ENCODE results near the gene KCNIP3. TPM values are rescaled to one million over a fixed set of nuclear protein-coding genes. Genes with fewer than 3 reads are reported as not detected.

The KCNIP3 gene
- total RNA-seq, 1 donor from 2014 or later: not detected

GRCh38 chr2:95347681-95348608 lies 50.8 kb downstream of the KCNIP3 start:
- Mint-ChIP-seq H3K4me3 (peak overlapping the region; percentile 26), H3K36me3 (ENCODE audit: low read depth) (no peaks in the 10 kb centered on the region), H3K27ac (no peak overlapping the region), H3K27me3 (ENCODE audit: insufficient read depth) (peaks cover 30% of the 10 kb centered on the region), H3K9me3 (no peaks in the 10 kb centered on the region), H3K4me1 (ENCODE audit: low read depth) (no peaks in the 10 kb centered on the region)
- intact Hi-C loops (cut with micrococcal nuclease): no loop called here
- no peak for DNase-seq (ENCODE audit: low spot score)

GRCh38 chr2:95348609-95349567 lies 51.7 kb downstream of the KCNIP3 start:
- Mint-ChIP-seq H3K9me3 (no peaks in the 10 kb centered on the region), H3K27ac (no peak overlapping the region), H3K27me3 (ENCODE audit: insufficient read depth) (peaks cover 30% of the 10 kb centered on the region), H3K36me3 (ENCODE audit: low read depth) (no peaks in the 10 kb centered on the region), H3K4me3 (no peak overlapping the region), H3K4me1 (ENCODE audit: low read depth) (no peaks in the 10 kb centered on the region)
- DNase-seq (ENCODE audit: low spot score): no peak
- intact Hi-C loops (cut with micrococcal nuclease): no loop called here

GRCh38 chr2:95349568-95350322 lies 52.6 kb downstream of the KCNIP3 start:
- Mint-ChIP-seq H3K36me3 (ENCODE audit: low read depth) (no peaks in the 10 kb centered on the region), H3K4me1 (ENCODE audit: low read depth) (no peaks in the 10 kb centered on the region), H3K9me3 (no peaks in the 10 kb centered on the region), H3K27me3 (ENCODE audit: insufficient read depth) (peaks cover 27% of the 10 kb centered on the region), H3K27ac (no peak overlapping the region), H3K4me3 (no peak overlapping the region)
- no peak for DNase-seq (ENCODE audit: low spot score)
- intact Hi-C loops (cut with micrococcal nuclease): no loop called here

DNA sequence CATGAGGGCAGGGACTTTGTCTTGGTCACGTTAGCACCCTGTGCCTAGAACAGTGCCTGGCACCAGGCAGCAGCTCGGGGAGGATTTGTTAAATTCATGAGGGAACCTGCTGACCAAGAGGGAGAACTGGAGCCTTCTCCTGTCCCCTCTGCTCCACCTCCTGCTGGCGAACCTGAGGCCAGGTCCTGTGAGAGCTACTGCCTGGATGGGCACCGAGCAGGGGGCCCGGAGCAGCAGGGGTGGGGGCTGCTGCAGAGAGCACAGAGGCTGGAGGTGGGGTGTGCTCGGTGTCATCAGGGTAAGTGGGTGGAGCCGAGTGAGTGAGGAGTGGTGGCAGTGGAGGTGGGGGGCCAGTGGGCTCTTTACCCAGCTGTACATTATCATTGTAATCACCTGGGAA lies 53.2 kb downstream of the KCNIP3 start:
- Mint-ChIP-seq H3K9me3 (no peaks in the 10 kb centered on the region), H3K36me3 (ENCODE audit: low read depth) (no peaks in the 10 kb centered on the region), H3K27me3 (ENCODE audit: insufficient read depth) (peaks cover 22% of the 10 kb centered on the region), H3K4me1 (ENCODE audit: low read depth) (no peaks in the 10 kb centered on the region), H3K4me3 (no peak overlapping the region), H3K27ac (no peak overlapping the region)
- intact Hi-C loops (cut with micrococcal nuclease): no loop called here
- DNase-seq (ENCODE audit: low spot score): no peak

GRCh38 chr2:95350774-95351597 lies 53.8 kb downstream of the KCNIP3 start:
- intact Hi-C loops (cut with micrococcal nuclease): no loop called here
- DNase-seq (ENCODE audit: low spot score): no peak
- H3K36me3 Mint-ChIP-seq (ENCODE audit: low read depth): no peaks in the 10 kb centered on the region
- H3K4me3 Mint-ChIP-seq: no peak overlapping the region
- peaks cover 17% of the 10 kb centered on the region for H3K27me3 Mint-ChIP-seq (ENCODE audit: insufficient read depth)
- H3K4me1 Mint-ChIP-seq (ENCODE audit: low read depth): no peaks in the 10 kb centered on the region
- no peaks in the 10 kb centered on the region for H3K9me3 Mint-ChIP-seq
- no peak overlapping the region for H3K27ac Mint-ChIP-seq

DNA sequence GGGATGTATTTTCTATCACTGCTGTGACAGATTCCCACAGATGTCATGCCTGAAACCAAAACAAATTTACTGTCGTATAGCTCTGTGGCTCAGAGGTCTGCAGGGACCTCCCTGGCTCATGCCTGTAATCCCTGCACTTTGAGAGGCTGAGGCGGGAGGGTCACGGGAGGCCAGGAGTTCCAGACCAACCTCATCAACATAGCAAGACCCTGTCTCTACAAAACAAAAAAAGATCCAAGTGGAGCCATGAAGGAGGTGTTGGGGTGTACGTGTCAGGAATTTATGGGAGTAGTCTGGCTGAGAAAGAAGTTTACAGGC lies 54.4 kb downstream of the KCNIP3 start:
- intact Hi-C loops (cut with micrococcal nuclease): no loop called here
- peaks cover 17% of the 10 kb centered on the region for H3K27me3 Mint-ChIP-seq (ENCODE audit: insufficient read depth)
- no peak overlapping the region for H3K4me3 Mint-ChIP-seq
- no peaks in the 10 kb centered on the region for H3K9me3 Mint-ChIP-seq
- no peak overlapping the region for H3K27ac Mint-ChIP-seq
- no peaks in the 10 kb centered on the region for H3K36me3 Mint-ChIP-seq (ENCODE audit: low read depth)
- DNase-seq (ENCODE audit: low spot score): no peak
- H3K4me1 Mint-ChIP-seq (ENCODE audit: low read depth): no peaks in the 10 kb centered on the region

DNA sequence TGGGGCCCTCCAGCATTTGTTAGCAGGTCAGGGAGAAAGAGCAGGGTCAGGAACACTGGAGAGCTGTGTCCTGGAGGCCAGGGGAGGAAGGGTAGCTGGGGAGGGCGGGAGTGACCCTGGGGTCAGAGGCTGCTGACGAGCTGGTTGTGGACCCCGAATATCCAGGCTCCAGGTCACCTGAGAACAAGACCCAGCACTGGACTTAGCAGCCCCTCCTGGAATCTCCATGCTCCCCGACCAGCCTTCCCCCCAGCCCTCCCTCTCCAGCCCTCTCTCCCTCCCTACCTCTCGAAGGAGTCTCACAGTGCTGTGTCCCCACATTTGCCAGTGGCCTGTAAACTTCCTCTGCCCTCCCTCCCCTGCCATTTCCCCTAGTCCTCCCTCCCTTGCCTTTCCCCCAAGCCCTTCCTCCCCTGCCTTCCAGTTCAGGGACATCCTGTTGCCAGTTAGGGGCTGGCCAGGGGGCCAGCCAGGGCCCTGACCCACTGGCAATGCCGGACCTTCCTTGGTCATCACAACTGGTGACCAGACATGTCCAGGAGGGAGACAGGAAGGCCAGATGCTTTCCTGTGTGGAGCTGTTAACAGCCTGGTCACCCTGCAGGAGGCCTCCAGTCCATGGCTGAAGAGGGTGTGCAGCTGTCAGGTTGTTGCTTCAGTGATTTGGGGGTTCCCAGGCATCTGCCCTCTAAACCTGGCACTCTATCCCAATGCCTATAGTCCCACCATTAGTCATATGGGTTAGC lies 55.3 kb downstream of the KCNIP3 start:
- no peak overlapping the region for H3K27ac Mint-ChIP-seq
- intact Hi-C loops (cut with micrococcal nuclease): no loop called here
- H3K9me3 Mint-ChIP-seq: no peaks in the 10 kb centered on the region
- H3K4me3 Mint-ChIP-seq: no peak overlapping the region
- no peaks in the 10 kb centered on the region for H3K4me1 Mint-ChIP-seq (ENCODE audit: low read depth)
- H3K27me3 Mint-ChIP-seq (ENCODE audit: insufficient read depth): peaks cover 15% of the 10 kb centered on the region
- H3K36me3 Mint-ChIP-seq (ENCODE audit: low read depth): no peaks in the 10 kb centered on the region
- DNase-seq (ENCODE audit: low spot score): no peak

GRCh38 chr2:95353055-95353575 lies 56.0 kb downstream of the KCNIP3 start:
- no peak overlapping the region for H3K27ac Mint-ChIP-seq
- H3K27me3 Mint-ChIP-seq (ENCODE audit: insufficient read depth): peaks cover 9% of the 10 kb centered on the region
- no peak overlapping the region for H3K4me3 Mint-ChIP-seq
- no peaks in the 10 kb centered on the region for H3K9me3 Mint-ChIP-seq
- H3K36me3 Mint-ChIP-seq (ENCODE audit: low read depth): no peaks in the 10 kb centered on the region
- intact Hi-C loops (cut with micrococcal nuclease): no loop called here
- DNase-seq (ENCODE audit: low spot score): no peak
- H3K4me1 Mint-ChIP-seq (ENCODE audit: low read depth): no peaks in the 10 kb centered on the region

GRCh38 chr2:95353613-95354468 lies 56.7 kb downstream of the KCNIP3 start:
- H3K9me3 Mint-ChIP-seq: no peaks in the 10 kb centered on the region
- no peaks in the 10 kb centered on the region for H3K36me3 Mint-ChIP-seq (ENCODE audit: low read depth)
- peaks cover 6% of the 10 kb centered on the region for H3K27me3 Mint-ChIP-seq (ENCODE audit: insufficient read depth)
- H3K27ac Mint-ChIP-seq: no peak overlapping the region
- no peaks in the 10 kb centered on the region for H3K4me1 Mint-ChIP-seq (ENCODE audit: low read depth)
- H3K4me3 Mint-ChIP-seq: no peak overlapping the region
- DNase-seq (ENCODE audit: low spot score): no peak
- intact Hi-C loops (cut with micrococcal nuclease): no loop called here

DNA sequence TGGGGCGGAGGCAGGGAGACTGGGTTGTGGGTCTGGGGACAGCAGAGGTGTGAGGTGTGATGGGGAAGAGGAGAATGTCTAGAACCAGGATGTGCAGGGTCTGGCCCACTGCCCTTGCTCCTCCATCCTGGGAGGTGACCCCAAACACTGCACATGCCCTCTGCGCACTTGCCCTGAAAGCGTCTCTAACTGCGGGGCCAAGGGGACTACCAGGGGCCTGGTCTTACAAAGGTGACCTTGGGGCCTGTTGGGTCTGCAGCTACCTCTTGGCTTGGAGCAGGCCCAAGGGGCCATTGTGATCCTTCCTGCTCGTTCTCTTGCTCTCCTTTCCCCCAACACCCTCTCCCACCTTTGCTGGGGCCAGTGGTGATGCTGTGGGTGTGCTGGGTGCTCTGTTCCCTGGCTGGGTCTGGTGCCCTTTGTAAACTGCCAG lies 57.3 kb downstream of the KCNIP3 start:
- intact Hi-C loops (cut with micrococcal nuclease): no loop called here
- no peaks in the 10 kb centered on the region for H3K9me3 Mint-ChIP-seq
- H3K36me3 Mint-ChIP-seq (ENCODE audit: low read depth): no peaks in the 10 kb centered on the region

GRCh38 chr2:95354925-95355324 lies 57.8 kb downstream of the KCNIP3 start:
- intact Hi-C loops (cut with micrococcal nuclease): no loop called here
- Mint-ChIP-seq H3K4me1 (ENCODE audit: low read depth) (no peaks in the 10 kb centered on the region), H3K4me3 (no peak overlapping the region), H3K27me3 (ENCODE audit: insufficient read depth) (peaks cover 8% of the 10 kb centered on the region), H3K9me3 (no peaks in the 10 kb centered on the region), H3K27ac (no peak overlapping the region), H3K36me3 (ENCODE audit: low read depth) (no peaks in the 10 kb centered on the region)
- no peak for DNase-seq (ENCODE audit: low spot score)

More for the DNA sequence above, 57.3 kb downstream of the KCNIP3 start:
- H3K27me3 Mint-ChIP-seq (ENCODE audit: insufficient read depth): peaks cover 8% of the 10 kb centered on the region
- DNase-seq (ENCODE audit: low spot score): no peak
- no peak overlapping the region for H3K27ac Mint-ChIP-seq
- H3K4me1 Mint-ChIP-seq (ENCODE audit: low read depth): no peaks in the 10 kb centered on the region
- no peak overlapping the region for H3K4me3 Mint-ChIP-seq

Data from activated T-helper 1 cell treated with anti-CD3 and anti-CD28 coated beads, Interleukin-12 subunit alpha, Interleukin-12 subunit beta, Interleukin-2, Interleukin-4 antibody, amounts not matched to agents 30 ng/mL and 10 ng/mL and 1 ng/mL, durations not matched to agents 14 hours and 24 hours and 36 hours (primary cell).